ENCODE data around the gene MXD3.
A peak's percentile ranks its signal among the peaks of the same experiment; 100 is the strongest.

The MXD3 gene

GRCh38 chr5:177313561-177314259 is 2.0 kb upstream of the MXD3 start:
- ChIA-PET POLR2A (no interaction called here), CTCF (interaction anchor here (1.1 to 17.1 kb wide), 4 partner anchors 12 to 201 kb away, joined by 3 to 261 read pairs (median 75); partner anchors contain the start of gene PRR7)
- no peak for DNase-seq (ENCODE audit: low read depth, low spot score)
- no peak for TF ChIP-seq CTCF (IDR thresholded peaks at IDR 0.05; ENCODE audit: insufficient read depth, low read length, missing control alignments)
- no peak overlapping the region for H3K4me3 ChIP-seq (ENCODE audit: low read depth, low read length)

GRCh38 chr5:177312649-177313181 is 1.0 kb upstream of the MXD3 start:
- TF ChIP-seq CTCF (IDR thresholded peaks at IDR 0.05; ENCODE audit: insufficient read depth, low read length, missing control alignments): no peak
- ChIA-PET POLR2A (no interaction called here), CTCF (interaction anchor here (0.7 to 17.1 kb wide), 7 partner anchors 13 to 240 kb away, joined by 3 to 261 read pairs (median 7); partner anchors contain the start of gene PRR7)
- no peak for DNase-seq (ENCODE audit: low read depth, low spot score)
- peak overlapping the region; percentile 41 for H3K4me3 ChIP-seq (ENCODE audit: low read depth, low read length)

- CTCF ChIA-PET: interaction anchor here (0.8 to 17.1 kb wide), 8 partner anchors 9 to 199 kb away, joined by 7 to 261 read pairs (median 12); partner anchors contain the start of gene PRR7
- POLR2A ChIA-PET: no interaction called here
- TF ChIP-seq CTCF (IDR thresholded peaks at IDR 0.05; ENCODE audit: insufficient read depth, low read length, missing control alignments): no peak
- DNase-seq (ENCODE audit: low read depth, low spot score): no peak
- peak overlapping the region; percentile 68 for H3K4me3 ChIP-seq (ENCODE audit: low read depth, low read length)
These were observed 341 bp downstream of the MXD3 start for GRCh38 chr5:177311392-177311722.

GRCh38 chr5:177310757-177311391 is 824 bp downstream of the MXD3 start:
- no peak for TF ChIP-seq CTCF (IDR thresholded peaks at IDR 0.05; ENCODE audit: insufficient read depth, low read length, missing control alignments)
- no peak for DNase-seq (ENCODE audit: low read depth, low spot score)
- POLR2A ChIA-PET: interaction anchor here (2.1 kb wide), 1 partner anchor 185 kb away, joined by 15 read pairs; the partner anchor contains the start of gene PDLIM7

GRCh38 chr5:177310332-177310731 is 1.4 kb downstream of the MXD3 start:
- peak overlapping the region; percentile 68 for H3K4me3 ChIP-seq (ENCODE audit: low read depth, low read length)
- POLR2A ChIA-PET: interaction anchor here (2.1 kb wide), 1 partner anchor 186 kb away, joined by 15 read pairs; the partner anchor contains the start of gene PDLIM7
- CTCF ChIA-PET: interaction anchor here (0.6 to 17.1 kb wide), 37 partner anchors 9 to 238 kb away, joined by 3 to 261 read pairs (median 4); partner anchors contain the start of genes GRK6, LMAN2, PDLIM7 and PRR7
- TF ChIP-seq CTCF (IDR thresholded peaks at IDR 0.05; ENCODE audit: insufficient read depth, low read length, missing control alignments): no peak
- no peak for DNase-seq (ENCODE audit: low read depth, low spot score)

More at GRCh38 chr5:177310757-177311391, 824 bp downstream of the MXD3 start:
- CTCF ChIA-PET: interaction anchor here (1.0 to 17.1 kb wide), 25 partner anchors 8 to 239 kb away, joined by 3 to 261 read pairs (median 8); partner anchors contain the start of genes LMAN2, PDLIM7 and PRR7
- peak overlapping the region; percentile 68 for H3K4me3 ChIP-seq (ENCODE audit: low read depth, low read length)

Data from AG04449 (cell line).